Muscle layer of colon (tissue), 2 donors: ENCODE results near the gene PDE4B.

Experiments
- H3K27ac ChIP-seq: one replicate; pipeline ENCODE4 v1.7.0; 2013; ENCODE audit warnings: low read depth, mild to moderate bottlenecking, low read length, moderate library complexity
- H3K27me3 ChIP-seq, 2 donors: one replicate each; pipeline ENCODE4 v1.7.0; 2013; ENCODE audit warnings: low read length in 2 of 2, mild to moderate bottlenecking in 2 of 2; ENCODE audit not compliant: insufficient read depth in 2 of 2, control insufficient read depth in 1 of 2
- H3K36me3 ChIP-seq: one replicate; pipeline ENCODE4 v1.7.0; 2013; ENCODE audit warnings: mild to moderate bottlenecking, low read length; ENCODE audit not compliant: insufficient read depth
- H3K4me1 ChIP-seq: one replicate; pipeline ENCODE4 v1.7.0; 2013; ENCODE audit warnings: mild to moderate bottlenecking, low read length; ENCODE audit not compliant: insufficient read depth
- H3K4me3 ChIP-seq, 2 donors: one replicate each; pipeline ENCODE4 v1.7.0; 2013; ENCODE audit warnings: low read length in 2 of 2, low read depth in 1 of 2, mild to moderate bottlenecking in 1 of 2, moderate library complexity in 1 of 2
- H3K9ac ChIP-seq: one replicate; pipeline ENCODE4 v1.7.0; 2013; ENCODE audit warnings: low read length
- H3K9me3 ChIP-seq: one replicate; pipeline ENCODE4 v1.7.0; 2013; ENCODE audit warnings: mild to moderate bottlenecking, low read length
- donor health status: abdominal sarcoma.
- donor health status: Adenocarcinoma of cecum.

The PDE4B gene

GRCh38 chr1:65773391-65774123, 19.1 kb upstream of the PDE4B start:
- Histone ChIP-seq H3K9me3 (no peaks in the 10 kb centered on the region), H3K36me3 (no peaks in the 10 kb centered on the region), H3K4me3 (no peak overlapping the region)

DNA sequence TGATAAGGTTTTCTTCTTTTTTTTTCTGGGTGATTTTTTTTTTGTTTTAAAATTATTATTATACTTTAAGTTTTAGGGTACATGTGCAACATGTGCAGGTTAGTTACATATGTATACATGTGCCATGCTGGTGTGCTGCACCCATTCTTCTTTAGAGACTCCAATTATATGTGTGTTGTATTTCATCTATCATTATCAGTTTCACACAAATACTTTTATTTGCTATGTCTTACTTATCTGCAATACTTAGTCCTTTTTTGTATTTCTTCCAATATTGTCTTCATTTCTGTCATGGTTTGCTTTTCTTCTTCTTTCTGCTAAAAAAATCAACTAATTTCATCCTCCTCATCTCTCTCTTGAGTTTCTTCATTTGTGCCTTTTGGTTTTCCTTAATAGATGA, 3.9 kb upstream of the PDE4B start:
- Histone ChIP-seq H3K9me3 (no peaks in the 10 kb centered on the region), H3K27ac (no peak overlapping the region), H3K27me3 (peaks cover 0 to 15% of the 10 kb centered on the region in 2 donors), H3K4me3 (no peak overlapping the region), H3K4me1 (no peaks in the 10 kb centered on the region), H3K36me3 (no peaks in the 10 kb centered on the region), H3K9ac (no peak overlapping the region)

More at GRCh38 chr1:65773391-65774123, 19.1 kb upstream of the PDE4B start:
- no peaks in the 10 kb centered on the region for H3K4me1 ChIP-seq
- no peak overlapping the region for H3K9ac ChIP-seq
- H3K27me3 ChIP-seq, result no peaks in the 10 kb centered on the region
- no peak overlapping the region for H3K27ac ChIP-seq

DNA sequence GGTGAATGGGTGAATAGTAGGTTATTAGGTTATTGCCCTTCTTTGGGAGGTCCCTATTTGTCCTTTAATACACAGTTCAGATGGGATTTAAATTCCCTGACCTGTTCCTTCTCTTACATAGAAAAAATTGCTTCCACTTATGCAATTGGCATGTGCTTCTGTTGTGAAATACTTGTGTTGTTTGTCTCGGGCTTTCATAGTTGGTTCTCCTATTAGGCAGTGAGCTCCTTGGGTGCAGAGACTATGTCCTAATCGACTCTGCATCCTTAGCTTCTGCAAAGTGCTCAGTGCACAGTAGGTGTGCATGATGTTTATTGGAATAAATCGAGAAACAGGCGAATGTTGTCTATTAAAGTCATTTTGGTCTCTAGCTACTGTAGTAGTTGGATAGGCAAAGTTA, 1.3 kb upstream of the PDE4B start:
- Histone ChIP-seq H3K9ac (no peak overlapping the region), H3K27ac (no peak overlapping the region), H3K36me3 (no peaks in the 10 kb centered on the region), H3K4me1 (no peaks in the 10 kb centered on the region), H3K4me3 (no peak overlapping the region), H3K27me3 (peaks cover 0 to 17% of the 10 kb centered on the region in 2 donors), H3K9me3 (no peaks in the 10 kb centered on the region)

GRCh38 chr1:65791801-65792668, 660 bp upstream of the PDE4B start:
- peaks cover 0 to 17% of the 10 kb centered on the region in 2 donors for H3K27me3 ChIP-seq
- H3K9ac ChIP-seq, result no peak overlapping the region
- H3K4me3 ChIP-seq, result peak overlapping the region in 1 of 2 donors; percentile 5
- H3K27ac ChIP-seq, result no peak overlapping the region
- no peaks in the 10 kb centered on the region for H3K4me1 ChIP-seq
- H3K36me3 ChIP-seq, result no peaks in the 10 kb centered on the region
- H3K9me3 ChIP-seq, result no peaks in the 10 kb centered on the region

DNA sequence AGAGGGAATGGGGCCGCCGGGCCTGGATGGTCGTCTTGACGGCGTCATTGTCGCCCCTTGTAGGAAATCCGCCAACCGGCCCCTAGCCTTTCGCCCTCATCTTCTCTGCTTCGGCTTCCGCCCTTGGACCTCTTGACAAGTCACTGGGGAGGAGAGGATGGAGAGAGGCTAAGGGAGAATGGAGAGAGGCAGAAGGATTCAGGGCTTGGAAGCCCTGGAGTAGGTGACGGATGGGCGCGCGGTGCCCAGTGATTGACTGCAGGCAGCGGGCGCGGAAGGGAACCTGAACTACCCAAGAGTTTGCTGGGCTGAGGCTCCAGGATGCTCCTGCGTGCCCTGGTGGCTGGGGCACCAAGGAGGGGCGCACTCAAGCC, 651 bp downstream of the PDE4B start:
- Histone ChIP-seq H3K9me3 (no peaks in the 10 kb centered on the region), H3K4me3 (no peak overlapping the region), H3K27ac (no peak overlapping the region), H3K36me3 (no peaks in the 10 kb centered on the region), H3K27me3 (peaks cover 0 to 17% of the 10 kb centered on the region in 2 donors), H3K4me1 (no peaks in the 10 kb centered on the region), H3K9ac (no peak overlapping the region)

- Histone ChIP-seq H3K27ac (no peak overlapping the region), H3K4me1 (no peaks in the 10 kb centered on the region), H3K9me3 (no peaks in the 10 kb centered on the region), H3K36me3 (no peaks in the 10 kb centered on the region), H3K4me3 (no peak overlapping the region), H3K27me3 (peaks cover 0 to 17% of the 10 kb centered on the region in 2 donors), H3K9ac (no peak overlapping the region)
Measured at GRCh38 chr1:65795311-65795710, 2.6 kb downstream of the PDE4B start.

GRCh38 chr1:65799601-65800000, 6.9 kb downstream of the PDE4B start:
- no peak overlapping the region for H3K9ac ChIP-seq
- no peak overlapping the region for H3K27ac ChIP-seq
- no peaks in the 10 kb centered on the region for H3K27me3 ChIP-seq
- no peaks in the 10 kb centered on the region for H3K9me3 ChIP-seq
- H3K4me1 ChIP-seq, result no peaks in the 10 kb centered on the region
- H3K4me3 ChIP-seq, result no peak overlapping the region
- no peaks in the 10 kb centered on the region for H3K36me3 ChIP-seq

- H3K9me3 ChIP-seq, result no peaks in the 10 kb centered on the region
- H3K36me3 ChIP-seq, result no peaks in the 10 kb centered on the region
- H3K9ac ChIP-seq, result no peak overlapping the region
- no peaks in the 10 kb centered on the region for H3K4me1 ChIP-seq
- H3K4me3 ChIP-seq, result no peak overlapping the region
- no peak overlapping the region for H3K27ac ChIP-seq
- no peaks in the 10 kb centered on the region for H3K27me3 ChIP-seq
Measured at GRCh38 chr1:65804584-65804983, 11.9 kb downstream of the PDE4B start.

DNA sequence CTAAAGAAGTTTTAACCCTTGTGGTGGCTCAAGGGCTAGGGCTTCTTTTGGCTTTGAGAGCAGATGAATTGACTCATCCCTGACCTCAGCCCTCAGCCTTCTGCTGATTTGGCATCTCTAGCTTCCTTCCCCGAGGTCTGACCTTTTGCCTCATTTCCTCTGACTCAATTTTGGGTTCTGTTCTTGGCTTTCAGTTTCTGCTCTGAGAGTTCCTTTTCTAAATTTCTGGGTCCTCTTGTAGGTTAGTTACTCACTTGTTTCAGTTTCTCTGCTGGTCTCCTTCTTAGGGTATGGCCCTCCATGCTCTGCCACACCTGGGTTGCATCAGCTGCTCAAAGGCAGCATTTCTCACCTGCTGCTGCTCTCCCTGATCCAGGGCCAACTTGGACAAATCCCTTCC, 19.4 kb downstream of the PDE4B start:
- no peak overlapping the region for H3K4me3 ChIP-seq
- H3K9me3 ChIP-seq, result no peaks in the 10 kb centered on the region
- H3K36me3 ChIP-seq, result no peaks in the 10 kb centered on the region
- H3K27ac ChIP-seq, result no peak overlapping the region
- H3K9ac ChIP-seq, result no peak overlapping the region
- H3K27me3 ChIP-seq, result no peaks in the 10 kb centered on the region
- no peaks in the 10 kb centered on the region for H3K4me1 ChIP-seq

DNA sequence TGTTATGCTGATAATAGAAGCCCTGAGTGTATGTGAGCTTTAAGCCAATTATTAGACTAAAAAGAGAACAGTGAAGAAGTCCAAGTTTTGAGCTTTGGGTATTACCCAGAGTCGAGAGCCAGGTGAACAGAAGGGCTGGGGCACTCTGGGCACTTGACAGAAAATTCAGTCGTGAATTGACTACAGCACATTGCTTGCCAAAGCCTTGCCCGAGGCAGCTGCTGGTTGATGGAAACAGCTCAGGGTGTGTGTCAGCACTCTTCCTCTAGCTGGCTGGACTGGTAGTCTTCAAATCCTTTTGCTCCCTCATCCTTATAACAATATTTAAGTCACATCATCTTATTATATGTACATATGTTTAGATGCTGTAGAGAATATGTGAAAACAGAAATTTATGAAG, 21.3 kb downstream of the PDE4B start:
- Histone ChIP-seq H3K9ac (no peak overlapping the region), H3K4me3 (no peak overlapping the region), H3K4me1 (no peaks in the 10 kb centered on the region), H3K9me3 (no peaks in the 10 kb centered on the region), H3K36me3 (no peaks in the 10 kb centered on the region), H3K27ac (no peak overlapping the region), H3K27me3 (no peaks in the 10 kb centered on the region)

DNA sequence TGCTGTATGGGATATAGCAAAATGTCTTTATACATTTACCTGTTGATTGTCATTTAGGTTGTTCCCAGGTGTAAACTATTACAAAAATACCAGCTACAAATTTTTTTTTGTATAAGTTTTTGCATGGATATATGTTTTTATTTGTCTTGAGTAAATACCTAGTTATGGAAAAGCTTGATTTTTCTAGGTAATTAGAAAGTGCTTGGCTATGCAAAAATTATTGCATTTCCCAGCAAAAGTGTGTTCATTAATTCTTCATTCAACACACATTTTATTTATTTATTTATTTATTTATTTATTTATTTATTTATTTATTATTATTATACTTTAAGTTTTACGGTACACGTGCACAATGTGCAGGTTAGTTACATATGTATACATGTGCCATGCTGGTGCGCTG, 22.1 kb downstream of the PDE4B start:
- no peak overlapping the region for H3K9ac ChIP-seq
- H3K36me3 ChIP-seq, result no peaks in the 10 kb centered on the region
- no peaks in the 10 kb centered on the region for H3K27me3 ChIP-seq
- H3K4me3 ChIP-seq, result no peak overlapping the region
- H3K9me3 ChIP-seq, result no peaks in the 10 kb centered on the region
- H3K4me1 ChIP-seq, result no peaks in the 10 kb centered on the region
- H3K27ac ChIP-seq, result no peak overlapping the region
